ENCODE results near the gene ANKRD34C.

Gene ANKRD34C

GRCh38 chr15:79282371-79283251, at the start of gene ANKRD34C:
TSS of gene ANKRD34C (plus strand) at chr15:79282722. CDS start at chr15:79293285, 10,563 bp downstream.
- no peak for DNase-seq

- no peak for DNase-seq
Observed at GRCh38 chr15:79233236-79233635, 49.3 kb upstream of the ANKRD34C start.

GRCh38 chr15:79240036-79240435, 42.5 kb upstream of the ANKRD34C start:
- DNase-seq: no peak

GRCh38 chr15:79243723-79244122, 38.8 kb upstream of the ANKRD34C start:
- DNase-seq: no peak

GRCh38 chr15:79244876-79245275, 37.6 kb upstream of the ANKRD34C start:
- no peak for DNase-seq

- DNase-seq: no peak
Observed at GRCh38 chr15:79248183-79248582, 34.3 kb upstream of the ANKRD34C start.

- DNase-seq: no peak
Observed at GRCh38 chr15:79257454-79257853, 25.1 kb upstream of the ANKRD34C start.

GRCh38 chr15:79261836-79262235, 20.7 kb upstream of the ANKRD34C start:
- no peak for DNase-seq

- DNase-seq: no peak
Observed at GRCh38 chr15:79265167-79265566, 17.4 kb upstream of the ANKRD34C start.

- no peak for DNase-seq
Observed at GRCh38 chr15:79265987-79266579, 16.4 kb upstream of the ANKRD34C start.

- no peak for DNase-seq
Observed at GRCh38 chr15:79283252-79284048, 928 bp downstream of the ANKRD34C start.

- no peak for DNase-seq
Observed at GRCh38 chr15:79290642-79291275, 8.2 kb downstream of the ANKRD34C start.

- DNase-seq: no peak
Observed at GRCh38 chr15:79292011-79292410, 9.5 kb downstream of the ANKRD34C start.

GRCh38 chr15:79294075-79294474, 11.6 kb downstream of the ANKRD34C start:
- DNase-seq: no peak

GRCh38 chr15:79296583-79296982, 14.1 kb downstream of the ANKRD34C start:
- no peak for DNase-seq

GRCh38 chr15:79299126-79299840, 16.8 kb downstream of the ANKRD34C start:
- DNase-seq: no peak

GRCh38 chr15:79299841-79300235, 17.3 kb downstream of the ANKRD34C start:
- no peak for DNase-seq

- DNase-seq: no peak
Observed at GRCh38 chr15:79307251-79307650, 24.7 kb downstream of the ANKRD34C start.

- DNase-seq: no peak
Observed at GRCh38 chr15:79308874-79309273, 26.4 kb downstream of the ANKRD34C start.

GRCh38 chr15:79310612-79310984, 28.1 kb downstream of the ANKRD34C start:
- DNase-seq: no peak

GRCh38 chr15:79310985-79311900, 28.7 kb downstream of the ANKRD34C start, which contains the start of gene TMED3:
TSS of gene TMED3 (plus strand) at chr15:79311112. CDS start at chr15:79311250, 138 bp downstream.
- peak; percentile 78 for DNase-seq
